Occipital lobe (tissue), 2 donors: Measurements from ENCODE around the gene MAN1A2. TPM values are rescaled to one million over a fixed set of nuclear protein-coding genes. Genes with fewer than 3 reads are reported as not detected.
"Not testable (repeated sequence)": the region's sequence is repeated elsewhere in the genome, so short reads cannot be mapped to it uniquely, and the experiment has no call there.

Source experiments
- DNase-seq: peaks from one replicate; lab custom pipeline; 2025; lab: John Stamatoyannopoulos, UW
- total RNA-seq: library from RNA; depleted of rRNA; stranded (reverse); fragments of >200 nt; gene quantifications from one replicate; pipeline ENCODE4 v1.2.3, GENCODE V29; 2014

The MAN1A2 gene
- total RNA-seq, 1 donor from 2014 or later = 127 TPM

DNA sequence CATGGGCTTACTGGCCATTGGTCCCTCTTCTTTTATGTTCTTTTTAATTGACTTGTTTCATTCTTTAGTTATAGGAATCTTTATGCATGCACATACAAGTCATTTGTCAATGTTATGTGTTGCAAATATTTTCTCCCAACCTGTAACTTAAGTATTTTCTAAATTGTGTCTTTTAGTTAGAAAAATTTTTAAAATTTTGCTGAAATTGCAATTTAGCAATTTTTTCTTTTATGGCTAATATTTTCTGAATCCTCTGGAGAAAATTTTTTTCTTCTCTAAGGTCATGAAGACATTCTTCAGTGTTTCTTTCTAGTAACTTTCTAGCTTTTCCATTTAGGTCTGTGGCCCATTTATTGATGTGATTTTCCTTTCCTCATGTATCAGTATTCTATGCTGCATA lies 189.7 kb downstream of the MAN1A2 start:
- no peak for DNase-seq

DNA sequence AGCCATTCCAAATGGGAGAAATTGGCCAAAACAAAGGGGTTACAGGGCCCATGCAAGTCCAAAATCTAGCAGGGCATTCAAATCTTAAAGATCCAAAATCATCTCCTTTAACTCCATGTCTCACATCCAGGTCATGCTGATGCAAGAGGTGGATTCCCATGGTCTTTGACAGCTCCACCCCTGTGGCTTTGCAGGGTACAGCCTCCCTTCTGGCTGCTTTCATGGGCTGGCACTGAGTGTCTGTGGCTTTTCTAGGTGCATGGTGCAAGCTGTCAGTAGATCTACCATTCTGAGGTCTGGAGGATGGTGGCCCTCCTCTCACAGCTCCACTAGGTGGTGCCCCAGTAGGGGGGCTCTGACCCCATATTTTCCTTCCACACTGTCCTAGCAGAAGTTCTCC lies 191.2 kb downstream of the MAN1A2 start:
- DNase-seq = not testable (repeated sequence)

DNA sequence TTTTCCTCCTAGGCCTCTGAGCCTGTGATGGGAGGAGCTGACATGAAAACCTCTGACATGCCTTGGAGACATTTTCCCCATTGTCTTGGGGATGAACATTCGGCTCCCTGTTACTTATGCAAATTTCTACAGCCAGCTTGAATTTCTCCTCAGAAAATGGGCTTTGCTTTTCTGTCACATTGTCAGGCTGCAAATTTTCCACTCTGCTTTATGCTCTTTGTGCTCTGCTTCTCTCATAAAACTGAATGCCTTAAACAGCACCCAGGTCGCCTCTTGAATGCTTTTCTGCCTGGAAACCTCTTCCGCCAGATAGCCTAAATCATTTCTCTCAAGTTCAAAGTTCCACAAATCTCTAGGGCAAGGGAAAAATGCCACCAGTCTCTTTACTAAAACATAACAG lies 191.9 kb downstream of the MAN1A2 start:
- no peak for DNase-seq

DNA sequence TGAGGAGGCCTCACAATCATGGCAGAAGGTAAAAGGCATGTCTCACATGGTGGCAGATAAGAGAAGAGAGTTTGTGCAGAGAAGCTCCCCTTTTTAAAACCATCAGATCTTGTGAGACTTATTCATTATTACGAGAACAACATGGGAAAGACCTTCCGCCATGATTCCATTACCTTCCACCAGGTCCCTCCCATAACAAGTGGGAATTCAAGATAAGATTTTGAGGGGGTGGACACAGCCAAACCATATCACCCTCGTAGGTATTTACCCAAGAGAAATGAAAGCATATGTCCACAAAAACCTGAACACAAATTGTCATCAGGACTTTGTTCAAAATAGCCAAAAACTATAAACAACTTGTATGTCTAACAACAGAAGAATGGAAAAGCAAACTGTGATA lies 192.7 kb downstream of the MAN1A2 start:
- no peak for DNase-seq

DNA sequence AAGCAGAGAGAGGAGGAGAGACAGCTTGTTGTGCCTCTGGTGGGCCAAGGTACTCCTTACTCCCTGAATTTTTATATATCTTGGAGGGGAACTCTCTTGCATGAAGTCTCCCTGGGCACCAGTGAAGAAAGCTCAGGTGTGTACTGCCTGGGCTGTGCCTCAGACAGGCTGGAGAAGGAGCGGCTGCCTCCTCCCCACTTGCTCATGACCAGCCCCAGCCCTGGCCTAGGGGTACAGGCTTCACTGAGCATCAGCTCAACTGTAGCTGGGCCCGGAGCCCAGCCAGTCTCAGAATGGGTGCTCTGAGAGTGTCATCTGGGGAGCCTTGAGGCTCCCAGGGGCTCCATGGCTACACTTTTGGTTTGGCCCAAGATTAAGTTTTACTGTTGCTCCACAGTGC lies 193.8 kb downstream of the MAN1A2 start:
- DNase-seq = no peak

DNA sequence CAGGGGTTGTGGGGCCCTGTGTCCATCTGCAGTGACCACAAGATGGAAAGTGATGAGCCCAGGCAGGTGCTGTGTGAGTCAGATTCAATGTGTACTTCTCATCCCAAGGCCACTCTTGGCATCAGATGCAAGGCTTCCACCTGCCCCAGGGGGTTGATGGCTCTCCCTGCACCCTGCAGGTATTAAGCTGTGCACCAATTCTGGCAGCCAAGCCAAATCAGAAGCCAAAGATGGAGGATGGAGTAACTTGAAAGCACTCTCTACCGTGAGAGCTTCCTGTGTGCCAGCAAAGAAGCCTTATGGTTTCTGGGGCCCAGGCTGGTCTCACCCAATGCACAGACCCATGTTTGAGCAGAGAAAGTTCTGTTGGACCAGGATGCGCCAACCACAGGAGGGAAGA lies 194.3 kb downstream of the MAN1A2 start:
- no peak for DNase-seq

DNA sequence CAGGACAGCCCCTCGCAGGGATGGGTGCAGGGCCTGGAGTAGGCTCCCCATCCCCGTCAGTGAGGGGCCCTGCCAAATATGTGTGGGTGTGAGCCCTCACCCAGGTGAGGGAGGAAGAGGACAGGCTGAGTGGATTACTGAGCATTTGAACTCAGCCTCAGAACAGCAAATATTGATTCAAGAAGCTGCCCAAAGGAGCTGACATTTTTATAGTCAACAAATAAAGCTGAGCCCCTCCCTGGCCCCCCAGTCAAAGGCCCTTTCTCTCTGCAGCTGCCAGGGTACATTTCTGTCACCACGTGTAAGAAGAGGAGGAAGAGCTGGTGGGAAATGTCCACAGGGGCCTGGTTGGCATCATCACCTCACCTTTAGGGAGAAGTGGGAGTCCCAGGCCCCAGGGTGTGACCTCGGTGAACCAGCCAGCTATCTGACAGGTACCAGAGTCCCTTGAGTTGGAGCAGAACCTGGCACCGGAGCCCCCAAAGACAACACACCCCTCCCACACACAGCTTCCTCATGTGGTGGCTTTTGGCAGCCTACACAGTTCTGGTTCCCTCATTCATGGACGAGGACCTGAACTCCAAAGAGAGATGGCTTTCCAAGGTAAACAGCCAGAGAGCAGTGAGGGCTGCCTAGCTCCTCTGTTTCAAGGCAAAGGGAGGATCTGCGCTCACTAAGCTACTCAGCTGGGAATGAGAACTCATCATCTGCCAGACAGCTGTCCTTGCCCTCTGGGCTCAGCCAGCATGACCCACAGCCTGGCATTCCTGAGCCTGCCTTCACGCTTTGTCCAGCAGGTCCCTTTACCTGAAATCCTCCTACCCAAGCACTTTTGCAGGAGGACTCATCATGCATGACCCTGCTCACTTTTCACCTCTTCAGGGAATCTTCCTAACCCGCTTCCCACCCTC lies 195.6 kb downstream of the MAN1A2 start:
- DNase-seq = no peak

DNA sequence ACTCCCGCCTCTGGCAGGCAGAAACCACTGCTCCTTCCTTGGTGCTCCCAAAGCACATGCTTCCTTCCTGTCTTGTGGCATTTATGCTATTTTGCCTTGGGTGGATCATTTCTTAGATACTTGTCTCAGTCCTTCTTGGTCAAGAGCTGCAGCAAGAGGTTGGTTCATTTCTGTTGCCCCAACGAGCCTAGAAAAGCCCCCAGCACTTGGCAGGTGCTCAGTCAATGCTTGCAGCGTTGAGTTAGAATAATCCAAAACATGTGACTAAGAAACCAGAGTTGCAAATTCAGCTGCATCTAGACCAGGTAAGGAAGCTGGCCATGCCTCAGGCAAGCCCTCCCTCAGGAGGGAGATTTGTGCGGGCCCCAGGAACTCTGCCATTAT lies 196.2 kb downstream of the MAN1A2 start:
- DNase-seq = no peak

DNA sequence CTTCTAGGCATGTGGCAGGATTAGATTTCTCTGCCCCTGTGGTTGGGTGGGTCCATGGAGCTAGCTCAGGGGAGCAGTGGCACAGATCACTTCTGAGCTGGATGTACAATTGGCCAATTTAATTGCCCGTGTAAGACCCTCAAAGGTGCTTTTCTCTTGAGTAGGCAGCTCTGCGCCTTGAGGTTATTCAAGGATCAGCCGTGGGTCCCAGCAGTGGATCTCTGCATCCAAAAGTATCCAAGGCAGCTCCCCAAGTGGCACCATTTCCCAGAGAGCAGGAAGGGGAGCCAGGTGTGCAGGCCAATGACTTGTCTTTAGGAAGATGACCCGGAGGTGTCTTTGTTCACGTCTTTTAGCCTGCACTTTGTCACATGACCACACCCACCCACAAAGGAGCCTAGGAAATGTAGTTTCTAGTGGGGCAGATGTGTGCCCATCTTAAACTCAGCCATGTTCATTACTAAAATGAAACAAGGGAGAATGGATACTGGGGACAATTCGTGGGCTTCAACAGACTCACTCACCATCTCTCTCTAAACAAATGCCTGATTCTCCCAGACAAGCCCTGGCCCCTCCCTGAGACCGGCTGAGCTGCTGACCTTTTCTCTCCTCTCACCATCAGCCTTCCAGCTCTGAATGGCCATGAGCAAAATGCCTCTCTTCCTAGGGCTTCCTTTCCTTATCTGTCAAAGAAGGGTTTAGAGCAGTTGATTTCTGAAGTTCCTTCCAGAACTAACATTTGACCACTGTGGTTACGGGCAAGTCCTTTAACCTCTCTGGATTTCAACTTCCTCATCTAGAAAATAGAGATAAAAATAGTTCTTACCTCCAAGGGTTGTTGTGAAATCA lies 197.2 kb downstream of the MAN1A2 start:
- no peak for DNase-seq

DNA sequence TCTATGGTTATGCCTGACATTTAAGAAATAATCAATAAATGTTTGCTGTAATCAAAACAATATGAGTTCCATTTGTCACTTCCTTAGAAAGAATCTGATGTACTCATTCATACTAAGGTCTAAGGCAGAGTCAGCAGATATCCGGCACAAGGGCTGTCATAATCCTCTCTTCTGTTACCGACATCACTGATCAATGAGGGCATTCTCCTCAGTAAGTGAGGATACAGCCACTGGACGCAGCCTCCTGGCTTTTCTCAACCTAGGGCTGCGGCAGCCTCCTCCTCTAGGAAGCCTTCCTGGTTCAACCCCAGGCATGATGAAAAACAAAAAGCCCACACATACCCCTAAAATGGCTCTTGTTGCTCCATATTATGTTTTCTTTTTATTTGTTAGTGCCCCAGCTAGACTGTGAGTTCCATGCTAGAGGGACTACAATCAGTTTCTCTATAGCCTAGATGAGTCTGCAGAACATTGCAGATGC lies 197.9 kb downstream of the MAN1A2 start:
- DNase-seq = no peak

DNA sequence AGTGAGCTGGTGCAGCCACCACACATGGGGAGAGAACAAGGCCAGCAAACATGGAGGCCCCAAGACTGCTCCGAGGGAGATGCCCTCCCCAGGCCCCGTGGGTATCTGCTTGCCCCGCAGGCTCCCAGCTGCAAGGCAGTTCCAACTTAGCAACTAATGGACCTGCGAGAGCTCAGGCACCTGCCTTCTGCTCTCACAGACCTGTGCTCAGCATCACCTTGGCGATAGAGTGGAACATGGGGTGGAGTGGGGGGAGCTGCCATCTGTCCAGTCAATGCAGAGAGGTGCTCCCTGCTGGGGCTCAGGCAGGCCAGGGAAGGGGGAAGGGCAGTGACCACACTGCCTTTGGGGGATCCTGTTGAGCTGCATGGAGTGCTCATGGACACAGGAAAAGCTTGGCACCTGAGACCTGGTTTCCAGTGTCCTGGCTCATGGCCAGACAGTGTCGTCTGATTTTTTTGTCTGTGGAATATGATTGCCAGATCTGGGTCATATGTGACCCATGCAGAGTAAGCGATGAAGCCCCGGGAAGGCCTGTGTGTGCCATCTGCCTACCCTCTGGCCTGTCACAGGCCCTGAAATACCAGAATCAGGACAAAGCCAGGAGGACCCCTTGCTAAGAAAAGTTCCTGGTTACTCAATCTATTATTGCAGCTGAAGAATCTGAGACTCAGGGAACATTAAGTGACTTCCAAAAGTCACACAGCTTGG lies 198.7 kb downstream of the MAN1A2 start:
- no peak for DNase-seq

DNA sequence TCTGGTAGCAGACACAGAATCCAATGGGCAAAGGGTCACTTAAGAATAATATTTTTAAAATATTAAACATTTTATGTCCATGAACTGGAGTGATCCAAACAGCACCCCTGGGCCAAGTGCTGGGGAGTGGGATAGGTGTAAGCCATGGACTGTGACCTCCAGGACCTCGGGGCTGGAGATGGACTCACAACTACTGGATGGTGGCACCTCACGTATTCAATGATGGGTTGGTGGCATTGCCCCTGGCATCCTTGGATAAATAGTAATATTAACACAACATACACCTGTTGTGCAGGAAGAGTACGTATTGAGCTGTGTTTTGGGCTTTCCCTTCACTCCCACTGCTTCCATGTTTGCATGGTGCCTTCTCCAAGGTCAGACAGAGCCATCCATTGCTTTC lies 199.3 kb downstream of the MAN1A2 start:
- no peak for DNase-seq

DNA sequence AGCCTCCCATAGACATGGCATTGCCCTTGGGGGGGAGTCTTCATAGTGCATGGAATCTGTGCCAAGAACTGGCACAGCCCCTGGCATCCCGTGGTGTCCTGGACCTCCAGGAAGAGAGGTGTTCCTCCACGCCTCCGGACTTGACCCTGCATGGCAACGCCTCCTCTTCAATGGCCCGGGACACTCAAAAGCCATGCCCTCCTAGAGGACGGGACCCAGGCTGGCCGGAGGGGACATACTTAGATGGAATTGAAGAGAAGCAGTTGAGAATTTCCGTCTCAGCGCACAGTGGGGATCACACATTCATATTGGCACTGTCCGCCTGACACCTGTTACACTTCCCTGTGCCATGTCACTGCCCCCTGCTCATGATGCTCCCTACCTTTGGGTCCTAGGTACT lies 200.2 kb downstream of the MAN1A2 start:
- DNase-seq = no peak

DNA sequence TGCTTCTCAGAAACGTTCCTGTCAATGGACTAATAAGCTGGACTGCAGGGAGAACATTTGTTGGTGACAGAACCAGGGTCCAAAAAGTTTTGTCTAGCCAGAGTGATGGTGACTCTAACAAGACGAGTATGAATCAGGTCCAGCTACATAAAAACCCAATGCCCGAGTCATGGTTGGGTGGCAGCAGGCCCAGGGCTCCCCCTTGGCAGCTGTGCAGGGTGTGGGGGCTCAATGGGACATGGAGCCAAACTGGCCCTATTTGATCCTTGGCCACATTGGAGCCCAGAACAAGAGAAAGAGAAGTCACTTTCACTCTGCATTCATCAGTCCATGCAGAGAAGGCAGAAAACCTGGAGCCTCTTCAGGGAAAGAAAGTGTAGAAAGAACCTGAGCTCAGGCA lies 200.7 kb downstream of the MAN1A2 start:
- no peak for DNase-seq

DNA sequence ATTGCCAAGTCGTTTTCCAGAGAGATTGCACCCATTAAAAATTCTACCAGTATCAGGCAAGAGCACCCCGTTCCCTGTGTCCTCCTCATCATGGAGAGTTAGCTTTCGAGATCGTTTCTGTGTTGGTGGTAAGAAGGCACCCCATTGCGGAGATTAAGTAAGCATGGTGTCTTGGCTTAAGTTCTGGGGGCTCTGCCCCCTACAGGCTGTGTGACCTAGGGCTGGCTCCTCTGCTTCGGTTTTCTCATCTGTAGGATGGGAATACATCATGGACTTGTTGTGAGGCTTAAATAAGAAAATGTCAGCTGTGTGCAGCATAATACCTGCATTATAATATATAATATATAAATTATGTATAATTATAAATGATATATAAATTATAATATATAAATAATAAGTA lies 201.8 kb downstream of the MAN1A2 start:
- no peak for DNase-seq

DNA sequence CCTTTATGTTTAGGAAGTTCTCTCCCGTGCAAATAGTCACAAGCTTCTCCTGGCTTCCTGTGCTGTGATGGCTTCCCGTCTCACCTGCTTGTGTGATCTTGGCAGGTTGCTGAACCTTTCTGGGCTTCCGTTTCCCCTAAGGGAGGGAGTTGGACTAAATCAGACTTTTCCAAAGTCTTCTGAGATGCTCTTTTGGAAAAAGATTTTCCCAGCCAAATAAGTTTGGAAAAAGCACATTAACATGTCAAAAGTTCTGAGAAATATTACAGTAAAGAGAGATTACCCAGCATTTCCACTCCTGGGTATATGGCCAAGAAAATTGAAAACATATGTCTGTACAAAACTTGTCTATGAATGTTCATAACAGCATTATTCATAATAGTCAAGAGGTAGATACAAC lies 202.6 kb downstream of the MAN1A2 start:
- DNase-seq = no peak

DNA sequence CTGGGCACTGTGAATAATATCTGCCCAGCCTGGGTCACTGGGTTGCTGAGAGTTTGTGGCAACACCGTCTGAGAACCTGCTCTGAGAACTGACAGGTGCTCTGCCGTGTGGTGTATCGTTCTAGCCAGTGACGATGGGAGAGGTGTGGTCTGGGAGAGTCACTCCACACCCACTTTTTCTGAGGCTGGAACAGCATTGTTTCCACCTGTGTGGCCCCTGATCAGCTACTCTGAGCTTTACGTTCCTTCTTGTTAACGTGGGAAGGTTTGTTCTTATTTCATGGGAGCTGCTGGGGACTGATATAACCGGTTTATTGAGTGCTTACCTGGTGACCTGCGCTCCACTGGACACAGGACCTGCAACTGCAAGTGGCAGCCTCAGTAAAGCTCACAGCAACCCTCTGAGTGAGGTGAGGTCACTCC lies 203.8 kb downstream of the MAN1A2 start:
- DNase-seq = no peak

DNA sequence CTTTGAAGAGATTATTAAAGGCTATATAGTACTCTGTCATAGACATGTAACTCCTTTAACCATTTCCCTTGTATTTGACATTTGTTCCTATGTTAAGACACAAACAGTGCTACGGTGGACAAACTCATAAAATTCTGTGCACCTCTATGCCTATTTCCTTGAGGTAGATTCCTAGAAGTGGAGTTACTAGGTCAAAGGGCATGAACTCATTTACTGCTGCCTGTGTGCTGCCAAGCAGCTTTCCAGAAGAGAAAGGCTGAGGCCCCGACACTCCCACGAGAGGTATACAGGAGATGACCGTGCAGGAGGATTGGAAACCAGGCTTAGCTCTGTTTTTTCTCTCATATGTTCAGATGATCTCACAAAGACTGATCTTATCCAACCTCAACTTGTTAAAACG lies 204.2 kb downstream of the MAN1A2 start:
- DNase-seq = no peak

DNA sequence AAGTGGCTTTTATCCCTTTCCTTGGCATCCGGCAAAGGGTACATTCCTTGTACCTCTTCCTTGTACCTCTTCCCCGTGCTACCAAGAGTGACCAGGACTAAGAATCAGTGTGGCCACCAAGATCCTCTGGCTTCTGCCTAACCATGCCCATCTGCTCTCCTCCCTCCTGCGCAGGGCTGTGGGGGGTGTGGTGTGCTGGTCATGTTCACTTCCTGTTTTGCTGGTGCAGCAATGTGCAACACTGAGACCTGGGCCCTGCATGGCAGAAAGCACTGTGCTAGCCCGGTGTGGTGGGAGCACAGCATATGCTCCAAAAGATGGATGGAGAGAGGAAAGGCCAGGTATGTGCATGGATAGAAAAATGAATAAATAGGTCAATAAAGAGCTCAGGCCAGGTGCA lies 205.3 kb downstream of the MAN1A2 start:
- DNase-seq = no peak

DNA sequence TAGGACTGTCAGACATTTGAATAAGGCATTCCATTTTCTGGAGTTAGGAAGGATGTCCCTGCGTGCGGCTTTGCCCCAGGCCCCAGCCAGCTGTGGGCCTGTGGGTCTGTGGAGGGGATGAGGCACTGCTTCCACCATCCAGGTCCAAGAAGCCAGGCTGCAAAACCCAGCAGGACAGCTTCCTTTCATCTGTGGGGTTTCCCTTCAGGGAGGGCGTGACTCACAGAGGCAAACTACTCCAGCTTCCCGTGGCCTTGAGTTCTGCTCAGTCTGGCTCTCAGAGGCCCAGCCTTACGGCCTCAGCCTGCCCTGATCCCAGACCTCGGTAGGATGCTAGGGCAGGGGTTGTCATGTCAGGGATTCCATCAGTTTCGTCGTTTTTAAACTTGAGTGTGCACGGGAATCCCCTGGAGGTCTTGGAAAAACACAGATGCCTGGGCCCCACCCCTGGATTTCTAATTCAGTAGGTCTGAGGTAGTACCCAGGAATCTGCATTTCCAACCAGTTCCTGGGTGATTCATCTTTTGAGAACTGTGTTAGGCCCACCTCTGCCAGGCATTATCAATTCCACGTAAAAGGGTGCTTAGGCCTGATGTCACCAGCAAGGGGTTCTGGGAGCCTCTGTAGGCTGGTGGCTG lies 206.3 kb downstream of the MAN1A2 start:
- DNase-seq = no peak

DNA sequence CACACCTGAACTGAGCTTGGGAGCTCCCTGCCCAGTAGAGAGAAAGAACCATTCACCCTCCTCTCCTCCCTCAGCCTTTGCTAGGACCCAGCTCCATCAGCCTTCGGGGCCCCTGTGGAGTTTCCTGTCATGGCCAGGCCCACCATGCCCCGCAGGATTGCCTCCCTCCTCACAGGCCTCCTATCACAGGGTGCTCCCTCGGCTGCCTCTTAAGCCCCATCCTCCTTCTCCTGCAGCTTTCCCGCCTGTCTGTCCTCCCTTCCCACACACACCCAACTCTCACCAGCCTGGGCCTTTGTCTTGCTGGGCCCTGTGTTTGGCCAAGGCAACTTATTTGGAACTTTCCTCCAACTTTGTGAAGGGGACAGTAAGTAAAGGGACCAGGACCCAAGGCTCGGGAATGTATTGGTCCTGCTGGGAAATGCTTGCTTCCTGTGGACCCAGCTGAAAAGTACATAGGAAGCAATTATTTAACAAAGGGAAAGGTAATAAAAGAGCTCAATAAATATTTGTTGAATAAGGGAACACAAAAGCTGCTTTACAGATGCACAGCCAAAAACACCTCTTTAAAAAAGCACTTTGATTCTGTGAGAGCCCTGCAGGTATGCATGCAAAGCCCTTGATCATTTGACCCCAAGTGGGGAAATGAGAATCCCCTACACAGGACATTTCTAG lies 207.0 kb downstream of the MAN1A2 start:
- DNase-seq = no peak
